ENCODE results near the gene CRACR2A.
A peak's percentile ranks its signal among the peaks of the same experiment; 100 is the strongest.

CRACR2A gene

DNA sequence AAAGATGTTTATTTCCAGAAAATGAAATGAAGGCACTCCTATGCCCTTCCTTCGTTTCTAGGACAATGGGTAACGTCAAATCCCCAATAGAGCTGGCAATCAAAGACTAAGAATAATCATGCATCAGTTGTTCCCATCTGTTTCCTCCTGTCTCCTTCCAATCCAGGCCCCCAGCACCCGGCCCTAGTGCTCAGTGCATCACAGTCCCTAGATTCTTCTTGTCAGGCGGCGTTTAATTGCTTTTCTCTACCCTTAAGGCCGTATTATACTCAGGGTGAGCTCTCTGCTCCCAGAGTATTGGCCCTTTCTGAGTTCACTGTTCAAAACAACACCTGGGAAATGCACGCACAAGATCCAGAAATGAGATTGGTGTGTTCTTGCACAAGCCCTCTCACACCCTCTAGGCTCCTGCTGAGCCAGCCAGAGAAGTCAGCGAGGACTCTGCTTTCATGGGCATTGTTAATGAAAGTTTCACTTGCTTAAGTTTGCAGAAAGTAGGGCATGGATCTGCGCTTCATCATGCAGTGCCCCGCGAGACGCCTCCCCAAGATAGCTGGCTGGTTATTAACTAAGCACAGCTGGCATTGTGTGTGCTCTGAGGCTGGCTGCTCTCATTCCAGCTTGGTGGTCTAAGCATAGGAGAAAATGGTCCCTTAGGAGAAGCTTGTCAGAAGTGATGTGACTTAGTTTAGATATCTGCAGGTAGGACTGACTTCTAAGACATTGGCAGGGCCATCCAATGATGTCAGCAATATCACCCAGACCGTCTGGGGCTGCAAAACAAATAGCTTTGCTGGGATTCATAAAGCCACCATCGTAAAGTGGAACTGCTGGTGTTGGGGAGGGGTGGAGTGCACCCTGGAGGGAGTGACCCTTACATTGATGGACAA, 28.7 kb downstream of the CRACR2A start:
- DNase-seq: no peak

DNA sequence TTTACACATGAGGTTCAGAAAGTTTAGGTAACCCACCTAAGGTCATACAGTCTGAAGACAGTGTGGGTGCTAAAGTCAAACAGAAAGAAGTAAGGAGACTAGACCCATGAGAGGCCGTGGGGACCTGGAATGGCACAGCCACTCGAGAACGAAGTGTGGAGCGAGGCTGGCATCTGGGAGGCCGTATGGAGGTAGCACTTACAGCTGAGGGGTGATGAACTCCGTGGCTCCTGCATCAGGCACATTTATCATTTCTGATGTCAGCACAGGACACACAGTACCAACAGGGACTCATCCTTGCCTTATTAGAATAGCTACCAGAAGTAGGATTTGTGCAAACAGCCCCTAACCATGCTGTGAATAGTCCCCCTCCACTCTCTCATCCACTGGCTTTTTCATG, 30.5 kb downstream of the CRACR2A start:
- no peak for DNase-seq

DNA sequence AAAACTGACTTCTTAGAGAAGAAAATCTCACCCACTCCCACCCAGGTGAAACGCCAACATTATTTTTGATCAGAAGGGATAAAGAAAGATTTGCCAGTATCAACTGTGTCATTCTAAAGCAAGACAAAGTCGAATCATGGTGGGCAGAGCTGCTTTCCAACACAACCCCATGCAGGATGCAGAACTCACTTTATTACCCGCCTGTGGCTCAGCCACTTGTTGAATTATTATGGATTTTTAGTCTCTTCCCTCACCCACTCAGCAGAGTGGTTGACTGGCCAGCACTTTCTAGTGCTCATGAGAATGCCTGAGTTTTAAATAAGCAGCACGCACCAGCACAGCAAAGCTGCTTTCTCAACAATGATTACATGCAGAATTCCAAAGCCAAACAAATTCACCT, 32.1 kb downstream of the CRACR2A start:
- no peak for DNase-seq

DNA sequence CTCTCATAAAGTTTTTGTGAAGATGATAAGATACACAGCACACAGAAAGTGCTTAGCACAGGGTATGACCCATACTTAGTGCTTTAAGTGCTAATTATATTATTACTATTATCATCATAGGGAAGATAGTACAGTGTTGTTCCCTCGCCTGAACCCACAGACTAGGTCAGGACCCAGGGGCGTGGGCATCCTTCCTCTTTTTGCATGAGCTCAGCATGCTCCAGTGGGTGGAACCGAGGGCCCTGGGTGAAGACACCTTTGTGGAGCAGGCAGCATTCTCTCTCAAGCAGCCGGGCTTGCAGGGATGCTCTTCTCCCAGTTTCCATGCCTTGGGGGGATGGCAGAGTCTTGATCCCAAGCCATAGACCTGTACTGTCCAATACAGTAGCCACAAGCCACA, 34.8 kb downstream of the CRACR2A start:
- no peak for DNase-seq

DNA sequence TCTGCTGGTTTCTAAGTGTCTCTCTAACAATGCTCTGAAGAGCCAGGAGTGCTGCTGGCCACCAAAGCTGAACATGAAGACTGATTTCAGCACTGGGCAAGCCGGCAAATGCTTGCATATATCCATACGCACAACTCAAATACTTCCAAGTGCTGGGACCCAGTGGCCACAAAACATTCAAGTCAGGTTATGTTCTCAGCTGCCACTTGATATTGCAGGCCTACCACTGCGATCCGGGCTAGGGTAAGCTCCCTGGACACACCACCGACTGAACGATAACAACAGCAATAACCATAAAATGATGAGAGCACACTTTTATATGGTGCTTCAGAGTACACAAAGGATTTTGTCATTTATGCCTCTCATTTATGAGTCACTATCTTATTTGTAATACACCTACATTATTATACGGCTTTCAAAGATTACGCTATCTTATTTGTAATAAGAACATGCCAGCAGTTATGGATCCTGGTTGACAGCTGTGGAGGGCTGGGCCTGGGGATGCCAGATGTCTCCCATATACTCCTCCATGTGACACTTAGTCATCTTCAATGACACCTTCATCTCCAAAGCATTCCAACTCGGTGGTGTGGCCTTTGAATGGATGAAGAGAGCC, 35.5 kb downstream of the CRACR2A start:
- no peak for DNase-seq

DNA sequence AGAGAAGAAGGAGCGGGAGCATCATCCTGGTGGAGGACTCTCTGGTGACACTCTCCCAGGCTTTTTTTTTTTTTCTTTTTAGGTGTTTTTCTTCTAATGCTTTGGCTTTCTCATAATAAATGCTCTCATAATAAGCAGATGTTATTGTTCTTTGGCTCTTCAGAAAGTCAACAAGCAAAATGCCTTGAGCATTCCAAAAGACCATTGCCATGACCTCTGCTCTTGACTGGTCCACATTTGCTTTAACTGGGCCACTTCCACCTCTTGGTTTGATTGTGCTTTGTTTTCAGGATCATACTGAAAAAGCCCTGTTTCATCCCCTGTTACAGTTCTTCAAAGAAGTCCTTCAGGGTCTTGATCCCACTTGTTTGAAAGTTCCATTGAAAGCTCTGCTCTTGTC, 36.9 kb downstream of the CRACR2A start:
- DNase-seq: no peak

DNA sequence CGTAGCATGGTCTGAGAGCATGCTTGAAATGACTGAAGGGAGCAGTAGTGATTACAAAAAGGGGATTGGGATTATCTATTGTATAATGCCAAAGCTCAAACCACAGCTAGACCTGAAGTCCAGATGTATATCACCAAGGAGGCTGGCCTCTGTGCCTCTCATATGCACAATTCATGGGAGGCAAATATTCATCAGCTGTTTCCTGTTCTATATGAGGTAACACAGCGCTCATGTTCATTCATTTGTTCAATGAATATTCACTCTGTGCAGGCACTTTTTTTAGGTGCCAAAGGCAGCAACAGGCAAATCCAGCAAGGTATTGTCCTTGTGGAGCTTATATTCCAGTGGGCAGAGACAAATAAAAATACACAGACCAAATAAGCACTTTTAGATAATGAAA, 39.0 kb downstream of the CRACR2A start:
- no peak for DNase-seq

DNA sequence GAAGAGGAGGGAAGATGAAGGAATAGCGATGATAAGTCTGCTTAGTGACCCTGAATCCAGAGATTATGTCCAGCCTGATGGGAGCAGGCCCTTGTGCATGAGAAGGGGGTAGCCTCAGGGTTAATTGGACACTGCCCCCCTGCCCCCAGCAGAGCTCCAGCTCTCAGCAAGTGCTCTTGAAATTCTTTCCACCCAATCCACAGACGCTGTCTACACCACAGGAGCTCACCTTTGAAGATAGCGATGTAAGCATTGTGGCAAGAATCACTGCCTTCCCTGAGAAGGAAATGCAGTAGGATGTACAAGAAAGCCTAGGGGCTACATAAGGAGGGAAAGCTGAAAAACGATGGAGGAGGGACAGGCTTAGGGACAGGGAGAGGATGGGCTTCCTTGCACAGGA, 39.4 kb downstream of the CRACR2A start:
- DNase-seq: no peak

DNA sequence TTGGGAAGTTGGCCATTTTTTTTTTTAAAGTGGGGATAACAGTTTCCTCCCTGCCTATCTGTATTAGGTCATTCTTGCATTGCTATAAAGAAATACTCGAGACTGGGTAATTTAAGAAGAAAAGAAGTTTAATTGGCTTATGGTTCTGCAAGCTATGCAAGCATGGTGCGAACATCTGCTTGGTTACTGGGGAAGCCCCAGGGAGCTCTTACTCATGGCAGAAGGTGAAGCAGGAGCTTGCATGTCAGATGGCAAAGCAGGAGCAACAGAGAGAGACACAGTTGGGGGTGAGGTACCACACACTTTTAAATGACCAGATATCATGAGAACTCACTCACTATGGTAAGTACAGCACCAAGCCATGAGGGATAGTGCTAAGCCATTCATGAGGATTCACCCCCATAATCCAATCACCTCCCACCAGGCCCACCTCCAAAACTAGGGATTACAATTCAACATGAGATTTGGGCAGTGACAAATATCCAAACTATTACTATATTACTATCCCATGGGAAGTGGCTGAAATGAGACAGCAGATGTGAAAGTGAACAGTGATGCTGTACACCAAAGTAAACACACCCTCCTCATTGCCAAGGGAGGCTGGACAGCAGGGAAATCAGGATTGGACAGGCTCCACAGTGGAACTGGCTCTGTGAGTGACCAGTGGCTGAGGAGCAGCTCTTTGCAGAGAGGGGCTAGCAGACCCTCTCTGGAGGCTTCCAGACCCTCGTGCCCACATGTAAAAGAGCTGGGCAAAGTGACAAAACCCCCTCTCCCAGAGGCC, 40.5 kb downstream of the CRACR2A start:
- DNase-seq: no peak

DNA sequence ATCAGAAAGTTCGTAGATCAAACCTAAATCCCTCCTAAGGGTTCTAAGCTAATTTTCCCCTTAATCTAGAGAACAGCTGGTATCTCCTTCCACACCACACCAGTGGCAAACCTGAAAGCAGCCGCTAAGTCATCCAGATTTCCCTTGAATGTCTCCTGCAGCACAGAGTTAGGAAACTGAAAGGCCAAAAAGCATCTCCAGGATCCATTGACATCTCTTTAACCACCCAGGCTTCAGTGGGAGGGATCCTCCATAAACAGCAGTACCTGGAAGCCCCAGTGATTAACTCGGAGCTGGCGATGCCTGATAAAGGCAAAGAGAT, 47.6 kb downstream of the CRACR2A start:
- no peak for DNase-seq

DNA sequence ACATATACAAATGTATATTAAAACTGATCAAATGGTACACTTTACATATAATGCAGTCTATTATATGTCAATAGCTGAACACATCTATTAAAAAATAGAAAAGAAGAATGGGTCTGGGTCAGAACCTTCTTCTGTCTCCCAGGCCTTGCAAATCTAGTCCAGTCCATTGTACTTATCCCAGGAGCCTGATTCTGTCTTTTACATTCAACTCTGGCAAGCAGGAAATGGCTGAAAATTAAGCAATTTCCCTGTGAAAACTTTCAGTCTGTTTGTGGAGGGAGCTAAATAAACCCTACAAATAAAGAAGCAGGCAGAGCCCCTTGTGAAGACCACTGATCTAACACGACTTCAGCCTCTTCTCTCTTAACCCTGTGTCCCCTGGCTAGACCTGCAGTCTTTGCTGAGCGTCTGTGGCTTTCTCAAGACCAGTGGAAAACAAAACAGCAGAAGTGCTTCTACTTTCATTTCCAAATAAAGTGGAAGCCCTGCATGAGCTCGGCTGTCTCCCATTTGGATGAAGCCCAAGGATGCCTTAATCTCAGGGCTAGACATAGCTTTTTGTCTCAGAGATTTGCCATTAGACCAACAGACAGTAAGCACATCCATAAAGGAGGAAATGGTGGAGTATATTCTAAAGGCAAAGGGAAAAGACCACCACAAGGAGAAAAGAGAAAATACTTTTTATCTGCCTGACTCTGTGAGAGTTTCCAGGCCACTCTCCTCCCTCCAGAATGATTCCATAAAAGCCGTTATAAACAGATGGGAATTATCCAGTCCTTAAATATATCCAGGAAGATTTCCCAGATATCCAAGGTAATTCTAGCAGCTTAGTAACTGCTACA, 48.2 kb downstream of the CRACR2A start:
- DNase-seq: peak; percentile 17

DNA sequence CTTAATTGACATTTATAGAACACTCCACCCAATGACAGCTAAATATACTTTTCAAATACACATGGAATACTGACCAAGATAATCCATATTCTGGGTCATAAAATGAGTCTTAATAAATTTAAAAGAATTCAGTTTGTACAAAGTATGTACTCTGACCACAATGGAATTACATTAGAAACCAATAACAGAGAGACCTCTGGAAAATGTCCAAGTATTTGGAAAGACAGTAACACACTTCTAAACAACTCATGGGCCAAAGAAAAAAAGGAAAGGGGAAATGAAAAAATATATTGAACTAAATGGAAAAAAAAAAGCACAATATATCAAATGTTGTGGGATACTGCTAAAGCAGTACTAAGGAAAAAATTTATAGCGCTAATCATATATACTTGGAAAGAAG, 52.0 kb downstream of the CRACR2A start:
- DNase-seq: no peak

DNA sequence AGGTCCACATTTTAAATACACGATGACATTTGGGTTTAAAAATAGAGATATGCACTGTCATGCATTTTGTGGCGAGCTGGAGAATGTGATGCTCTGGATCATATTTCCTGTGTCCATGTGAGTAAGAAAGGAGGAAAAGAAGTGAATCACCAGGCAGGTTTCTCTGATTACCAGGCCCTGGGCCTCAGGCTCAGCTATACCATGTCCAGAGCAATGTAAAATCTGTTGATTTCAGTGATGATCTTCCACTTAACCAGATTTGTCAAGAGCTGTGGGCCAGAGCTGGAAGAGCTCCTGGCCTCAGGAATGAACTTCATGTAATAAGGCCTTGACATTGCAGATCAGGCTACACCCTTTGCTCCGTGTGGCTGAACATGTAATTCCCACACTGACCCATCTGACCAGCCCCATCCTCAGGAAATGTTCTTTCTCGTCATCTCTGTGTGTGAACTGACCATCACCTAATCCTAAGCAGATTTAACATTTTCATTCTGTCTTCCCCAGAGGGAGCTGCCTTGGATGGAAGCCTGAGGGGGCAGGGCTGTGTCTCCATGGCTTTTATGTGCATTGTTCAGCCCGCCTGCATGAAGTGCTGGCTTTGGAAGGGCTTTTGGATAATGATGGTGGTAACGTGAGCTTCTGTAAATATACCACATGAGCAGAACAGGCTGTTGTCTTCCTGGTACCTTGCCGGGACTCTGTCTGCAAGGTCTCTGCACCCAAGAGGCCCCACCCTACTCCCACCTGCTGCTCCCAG, 54.5 kb downstream of the CRACR2A start:
- DNase-seq: peak; percentile 96

DNA sequence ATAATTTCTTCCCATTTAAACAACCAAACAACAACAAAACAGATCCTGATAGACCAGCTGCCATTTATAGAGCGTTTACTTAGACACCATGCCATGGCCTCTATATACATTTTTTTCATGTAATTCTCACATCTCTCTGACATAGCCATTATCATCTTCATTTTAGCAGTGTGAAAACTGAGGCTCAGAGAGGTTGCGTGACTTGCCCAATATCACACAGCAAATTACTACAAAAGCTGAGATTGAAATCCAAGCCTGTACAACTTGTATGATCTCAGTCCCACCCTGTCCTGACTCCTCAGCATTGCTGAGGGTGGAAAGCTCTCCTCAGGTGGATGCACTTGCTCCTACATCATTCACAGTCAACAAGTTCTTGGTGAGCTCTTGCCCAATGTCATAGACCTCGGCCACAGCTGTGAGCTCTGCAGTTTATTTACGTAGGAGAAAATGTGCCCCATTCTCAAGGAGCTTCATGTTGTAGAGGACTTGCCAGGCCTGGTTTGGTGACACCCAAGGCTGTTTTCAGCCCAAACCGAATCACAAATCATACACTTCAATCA, 55.5 kb downstream of the CRACR2A start:
- no peak for DNase-seq

DNA sequence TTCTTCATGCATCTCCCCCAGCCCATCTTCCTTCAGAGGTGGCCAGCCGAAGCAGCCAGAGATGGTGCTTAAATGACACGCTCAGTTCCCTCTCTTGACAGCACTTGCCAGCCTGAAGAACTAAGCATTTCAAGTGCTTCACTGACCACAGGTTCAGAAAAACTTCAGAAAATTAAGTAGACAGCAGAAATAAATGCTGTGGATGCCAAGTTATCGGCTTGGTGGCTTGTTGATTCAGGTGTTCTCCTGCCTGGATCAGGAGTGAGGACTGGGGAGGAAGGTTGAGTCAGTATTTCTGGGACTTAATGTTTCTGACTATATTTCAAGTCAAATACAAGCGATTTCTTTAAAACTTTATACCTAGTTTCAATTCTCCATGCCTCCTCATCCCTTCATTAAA, 58.2 kb downstream of the CRACR2A start:
- DNase-seq: no peak

DNA sequence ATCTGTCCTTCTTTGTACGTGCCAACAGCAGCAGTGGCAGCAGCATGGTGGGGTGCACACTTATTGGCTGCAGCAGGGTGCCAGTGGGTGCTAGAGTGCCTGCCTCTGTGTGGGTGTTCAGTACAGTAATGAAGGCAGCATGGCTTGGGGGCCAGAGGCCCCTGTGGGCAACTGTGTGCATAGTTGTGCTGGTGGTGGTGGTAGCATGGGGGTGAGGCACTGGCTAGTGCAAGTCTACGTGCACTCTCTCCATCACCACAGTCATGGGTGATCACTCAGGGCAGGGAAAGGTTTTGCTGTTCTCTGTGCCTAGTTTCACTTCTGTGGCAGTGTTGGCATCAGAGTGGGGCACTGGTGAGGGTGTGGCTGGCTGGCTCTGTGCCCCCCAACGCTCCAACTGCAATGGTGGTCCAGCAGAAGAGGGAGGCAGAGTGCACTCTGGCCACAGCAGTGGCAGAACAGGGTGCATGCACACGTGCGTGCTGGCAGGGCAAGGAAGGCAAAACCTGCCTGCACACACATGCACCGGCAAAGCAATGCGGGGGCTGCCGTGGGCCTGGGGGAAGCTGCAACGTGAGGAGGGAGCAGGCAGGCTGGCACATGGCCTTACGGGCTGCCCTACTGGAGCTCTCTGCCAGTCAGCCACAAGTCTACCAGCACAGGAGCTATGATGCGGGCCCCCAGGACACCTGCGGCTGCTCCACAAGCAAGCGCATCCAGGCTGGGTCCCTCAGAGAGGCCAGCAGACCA, 60.1 kb downstream of the CRACR2A start:
- DNase-seq: no peak

DNA sequence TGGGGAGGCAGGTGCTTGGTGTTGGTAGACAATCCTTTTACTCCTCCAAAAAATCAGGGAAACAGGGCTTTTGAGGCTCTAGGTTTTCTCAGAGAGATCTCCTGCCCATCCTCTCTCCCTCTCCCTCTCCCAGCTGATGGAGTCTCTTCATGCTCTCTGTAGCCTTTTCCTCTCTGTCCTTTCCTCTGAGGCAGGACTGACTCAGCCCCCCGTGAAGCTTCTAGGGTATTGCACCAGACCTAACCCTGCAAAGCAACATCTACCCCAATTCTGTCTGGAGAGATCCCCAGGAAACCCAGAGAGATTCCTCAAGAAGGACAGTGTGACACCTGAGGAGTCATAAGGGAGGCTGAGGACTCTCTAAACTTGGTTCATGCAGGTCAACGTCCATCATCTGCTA, 66.4 kb downstream of the CRACR2A start:
- no peak for DNase-seq

DNA sequence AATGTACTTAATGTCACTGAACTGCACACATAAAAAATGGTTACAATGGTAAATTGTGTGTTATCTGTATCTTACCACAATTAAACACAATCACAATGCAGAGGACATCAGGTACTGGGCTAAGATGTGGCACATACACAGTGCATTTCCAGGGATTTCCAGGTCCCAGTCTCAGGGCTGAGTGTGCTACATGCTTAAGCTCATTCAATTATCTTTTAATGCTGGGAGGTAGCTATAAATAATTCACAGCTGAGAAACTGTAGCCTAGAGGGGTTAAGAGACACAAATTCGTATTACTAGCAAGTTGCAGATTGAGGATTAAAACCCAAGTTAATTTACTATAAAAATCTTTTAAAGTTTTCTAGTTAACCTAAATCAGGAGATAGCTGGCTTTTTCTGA, 67.1 kb downstream of the CRACR2A start:
- no peak for DNase-seq

DNA sequence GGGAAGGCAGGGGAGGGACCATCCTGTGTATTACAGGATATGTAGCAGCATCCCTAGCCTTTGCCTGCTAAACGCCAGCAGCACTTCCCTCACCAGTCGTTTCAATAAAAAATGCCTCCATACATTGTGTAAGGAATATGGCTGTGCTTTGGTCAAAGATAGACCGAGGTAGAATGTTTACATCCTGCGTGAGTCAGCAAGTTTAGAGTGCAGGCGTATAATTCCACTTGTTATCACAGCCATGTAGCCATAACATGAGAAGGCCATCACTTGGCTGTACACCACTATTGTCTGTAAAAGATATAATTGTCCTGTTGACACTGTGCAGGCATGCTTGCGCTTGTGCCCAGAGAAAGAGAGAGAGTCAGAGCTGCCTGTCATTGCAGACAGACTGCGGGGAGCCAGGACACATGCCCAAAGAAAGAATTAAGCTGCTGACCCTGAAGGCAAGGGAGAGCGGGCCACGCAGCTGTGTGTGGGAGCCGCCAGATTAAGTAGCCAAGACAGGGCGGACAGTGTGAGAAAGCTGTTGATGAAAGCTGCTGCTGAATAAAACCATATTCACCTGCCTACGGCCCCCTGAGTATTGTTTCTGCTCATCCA, 68.4 kb downstream of the CRACR2A start:
- no peak for DNase-seq

DNA sequence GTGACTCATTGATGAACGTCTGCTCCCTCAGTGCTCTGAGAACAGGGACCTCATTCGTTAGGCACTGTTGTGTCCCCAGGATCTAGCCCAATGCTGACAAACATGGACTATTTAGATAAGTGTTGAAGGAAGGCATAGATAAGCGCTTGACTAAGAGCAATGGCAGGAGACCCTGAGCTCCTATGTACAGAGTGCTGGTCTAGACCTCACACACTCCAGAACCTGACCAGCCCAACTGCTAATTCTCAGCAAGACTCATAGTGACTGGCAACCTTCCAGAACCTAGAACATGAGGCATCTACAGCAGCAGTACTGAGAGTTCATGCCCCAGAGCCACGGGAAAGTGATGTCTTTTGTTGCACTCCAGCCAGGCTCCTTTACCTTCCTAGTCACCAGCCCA, 69.2 kb downstream of the CRACR2A start:
- DNase-seq: no peak

DNA sequence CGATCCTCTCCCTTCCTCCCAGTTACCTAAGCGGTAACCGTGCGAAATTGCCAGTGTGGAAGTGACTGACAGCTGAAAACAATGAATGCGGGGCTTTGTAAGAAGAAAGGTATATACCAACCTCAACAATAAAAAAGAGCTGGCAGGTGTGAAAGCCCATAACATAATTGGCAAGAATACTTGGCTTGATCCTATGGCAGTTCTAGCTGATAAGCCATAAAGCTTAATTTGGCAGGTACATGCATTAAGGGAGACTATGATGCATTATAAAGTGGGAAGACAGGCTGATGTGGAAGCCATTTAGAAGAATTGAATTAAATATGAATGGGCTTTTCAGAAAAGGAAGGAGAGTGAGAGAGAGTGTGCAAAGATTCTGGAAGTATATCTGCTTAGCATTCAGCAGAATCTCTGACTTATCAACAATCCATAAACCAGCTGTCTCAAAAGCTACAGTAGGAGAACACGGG, 71.3 kb downstream of the CRACR2A start:
- DNase-seq: no peak

All from NCI-H2029 (cell line).